Stimulated activated CD8-positive, alpha-beta memory T cell treated with anti-CD3 and anti-CD28 coated beads, Interleukin-7, amount 100 ng/mL, for 48 hours (primary cell): Measurements from ENCODE around the gene STK32B.
"Not testable (repeated sequence)": the region's sequence is repeated elsewhere in the genome, so short reads cannot be mapped to it uniquely, and the experiment has no call there.

Source experiments
- DNase-seq, 2 donors: peaks; one replicate each; pipeline ENCODE4 v3.0.0-alpha.2; 2020; ENCODE audit warnings: low read depth in 1 of 2; ENCODE audit errors: extremely low read depth in 1 of 2

Gene STK32B

DNA sequence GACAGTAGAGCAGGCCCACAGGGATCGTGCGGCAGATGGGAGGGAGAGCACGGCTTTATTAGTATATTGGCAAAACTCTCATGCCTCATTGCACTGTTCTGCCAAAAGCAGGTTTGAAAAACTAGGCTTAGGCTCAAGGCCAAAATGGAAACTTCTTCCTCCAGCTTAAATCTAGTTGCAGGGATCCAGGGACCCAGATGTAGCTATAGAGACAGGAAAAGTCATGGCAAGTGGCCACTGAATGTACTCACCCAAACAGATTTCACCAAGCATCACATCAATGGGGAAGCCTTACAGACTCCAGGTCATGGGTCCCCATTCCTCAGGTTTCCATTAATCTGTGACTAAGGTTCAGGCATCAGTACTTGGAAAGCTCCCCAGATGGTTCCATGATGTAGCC, 149.2 kb downstream of the STK32B start:
- DNase-seq = no peak

DNA sequence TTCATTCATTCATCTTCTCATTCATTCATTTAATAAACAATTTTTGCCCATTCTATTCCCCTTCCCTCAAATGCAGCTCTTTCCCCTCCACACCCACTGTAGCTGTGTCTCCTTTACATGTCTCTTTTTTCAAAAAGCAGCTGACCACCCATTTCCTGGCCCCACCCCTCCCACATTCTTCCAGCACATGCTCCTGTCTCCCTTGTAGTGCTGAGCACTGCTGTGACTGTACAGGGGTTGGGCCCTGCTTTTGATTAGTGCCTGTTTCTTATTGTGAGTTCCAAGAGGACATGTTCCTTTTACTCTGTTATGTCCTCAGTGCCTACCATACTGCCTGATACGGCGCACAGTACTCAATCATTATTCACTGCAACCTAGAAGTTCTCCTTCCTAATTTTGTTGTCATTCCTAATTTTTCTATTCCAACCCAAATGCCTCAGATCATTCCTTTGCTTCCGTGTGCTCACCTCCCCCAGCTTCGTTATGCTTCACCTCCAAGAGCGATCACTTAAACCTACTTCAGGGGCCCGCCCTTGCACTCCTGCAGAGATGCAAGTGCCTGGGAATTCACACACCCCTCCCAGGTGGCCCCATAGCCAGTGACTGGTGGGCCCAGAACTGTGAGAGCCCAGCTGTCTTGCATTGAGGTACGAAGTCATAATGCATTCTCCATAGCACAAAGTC, 152.2 kb downstream of the STK32B start:
- DNase-seq = no peak

DNA sequence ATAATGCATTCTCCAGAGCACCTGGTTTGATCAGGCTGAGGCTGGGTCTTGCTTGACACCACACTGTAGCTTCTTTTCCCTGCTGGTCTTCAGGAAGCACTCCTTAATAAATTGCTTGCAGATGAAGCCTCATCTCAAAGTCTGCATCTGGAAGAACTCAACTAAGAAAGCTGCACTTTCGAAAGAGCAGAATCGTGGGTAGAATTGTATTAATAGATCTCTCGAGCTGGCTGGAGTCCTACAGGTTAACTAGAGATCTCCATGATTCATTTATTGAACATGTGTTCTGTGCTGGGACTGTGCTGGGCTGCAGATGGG, 152.7 kb downstream of the STK32B start:
- DNase-seq = no peak

DNA sequence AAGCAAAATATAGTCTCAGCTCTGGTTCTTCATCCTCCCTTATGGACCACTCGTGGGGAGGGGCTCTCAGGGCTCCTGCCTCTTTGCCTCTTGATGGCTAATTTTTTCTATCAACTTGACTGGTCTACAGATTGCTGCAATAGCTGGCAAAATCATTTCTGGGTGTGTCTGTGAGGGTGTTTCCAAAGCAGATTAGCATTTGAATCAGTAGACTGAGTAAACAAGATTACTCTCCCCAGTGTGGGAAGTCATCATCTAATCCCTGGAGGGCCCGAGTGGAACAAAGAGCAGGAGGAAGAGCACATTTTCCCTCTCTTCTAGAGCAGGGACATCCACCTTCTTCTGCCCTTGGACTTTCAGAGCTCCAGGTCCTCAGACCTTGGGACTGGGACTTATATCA, 153.5 kb downstream of the STK32B start:
- DNase-seq = no peak

DNA sequence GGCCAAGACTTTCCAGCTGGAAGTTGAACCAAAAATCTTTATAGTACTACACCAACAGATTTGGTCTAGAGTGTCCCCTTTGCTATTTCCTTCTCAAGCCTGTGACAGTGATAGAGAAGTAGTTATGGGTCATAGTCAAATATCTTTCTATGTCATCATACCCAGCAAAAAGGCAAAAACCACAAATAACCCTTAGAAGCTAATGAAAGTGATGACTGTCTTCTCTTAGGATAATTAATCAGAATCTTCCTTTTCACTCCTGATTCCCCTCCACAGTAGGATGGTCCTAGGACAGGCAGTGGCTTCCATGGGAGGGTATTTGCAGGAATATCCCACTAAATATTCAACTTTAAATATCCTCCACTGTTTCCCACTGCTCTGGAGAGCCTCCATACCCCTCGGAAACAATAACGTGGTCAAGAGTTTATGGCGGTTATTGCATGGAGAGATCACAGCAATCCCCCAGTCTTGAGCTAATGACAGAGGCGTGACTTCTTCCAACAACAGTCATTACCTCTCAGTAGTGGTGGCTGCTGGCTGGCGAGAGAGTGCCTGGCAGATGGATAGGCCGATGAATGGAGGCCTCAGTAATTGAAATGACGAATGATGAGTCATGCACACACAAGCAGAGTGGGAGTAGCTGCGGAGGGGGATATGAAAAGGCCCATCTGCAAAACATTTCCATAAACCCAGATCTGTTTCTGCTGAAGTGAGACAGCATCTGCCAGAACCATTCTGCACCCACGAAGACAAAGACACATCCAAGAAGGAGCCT, 154.9 kb downstream of the STK32B start:
- DNase-seq = no peak

DNA sequence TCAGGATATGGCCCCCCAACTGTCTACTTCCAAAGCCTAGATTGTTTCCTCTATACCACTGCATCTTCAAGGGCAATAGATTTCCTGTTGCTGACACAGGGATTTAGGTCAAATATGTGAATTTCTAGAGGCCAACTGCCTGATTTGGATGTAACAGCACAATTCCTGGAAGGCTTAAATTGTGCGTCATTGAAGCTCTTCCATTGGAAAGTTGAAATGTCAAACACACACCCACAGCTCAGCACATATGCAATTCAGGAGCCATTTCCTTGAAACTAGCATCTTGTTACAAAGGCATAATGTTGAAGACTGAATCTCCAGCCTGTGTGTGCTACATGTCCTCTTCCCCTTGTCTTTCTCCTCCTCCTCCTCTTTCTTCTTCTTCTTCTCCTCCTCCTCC, 158.6 kb downstream of the STK32B start:
- no peak for DNase-seq

DNA sequence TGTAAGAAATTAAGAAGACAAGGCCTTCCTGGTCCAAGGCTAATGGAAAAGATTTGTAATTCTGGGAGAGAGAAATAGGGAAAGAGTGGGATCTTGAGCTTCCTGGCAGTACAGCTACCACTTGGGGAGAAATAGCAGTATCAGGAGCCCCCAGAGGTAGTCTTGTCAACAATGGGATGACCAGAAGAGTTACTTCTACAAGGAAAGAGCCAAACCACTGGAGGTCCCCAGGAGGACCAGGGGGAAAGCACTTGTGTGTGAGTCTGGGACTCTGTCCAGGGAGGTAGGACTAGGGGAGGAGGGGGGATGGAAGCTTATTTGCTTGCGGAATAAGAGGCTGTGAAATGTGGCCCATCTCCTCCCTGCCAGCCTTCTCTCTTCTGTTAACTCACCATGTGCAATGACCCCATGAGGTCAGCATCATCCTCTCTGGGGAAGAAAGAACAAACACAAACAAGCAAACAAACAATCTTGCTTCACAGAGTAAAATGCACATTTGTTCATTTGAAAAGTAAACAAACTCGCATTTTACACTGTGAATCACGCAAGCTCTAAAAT, 160.1 kb downstream of the STK32B start:
- no peak for DNase-seq

DNA sequence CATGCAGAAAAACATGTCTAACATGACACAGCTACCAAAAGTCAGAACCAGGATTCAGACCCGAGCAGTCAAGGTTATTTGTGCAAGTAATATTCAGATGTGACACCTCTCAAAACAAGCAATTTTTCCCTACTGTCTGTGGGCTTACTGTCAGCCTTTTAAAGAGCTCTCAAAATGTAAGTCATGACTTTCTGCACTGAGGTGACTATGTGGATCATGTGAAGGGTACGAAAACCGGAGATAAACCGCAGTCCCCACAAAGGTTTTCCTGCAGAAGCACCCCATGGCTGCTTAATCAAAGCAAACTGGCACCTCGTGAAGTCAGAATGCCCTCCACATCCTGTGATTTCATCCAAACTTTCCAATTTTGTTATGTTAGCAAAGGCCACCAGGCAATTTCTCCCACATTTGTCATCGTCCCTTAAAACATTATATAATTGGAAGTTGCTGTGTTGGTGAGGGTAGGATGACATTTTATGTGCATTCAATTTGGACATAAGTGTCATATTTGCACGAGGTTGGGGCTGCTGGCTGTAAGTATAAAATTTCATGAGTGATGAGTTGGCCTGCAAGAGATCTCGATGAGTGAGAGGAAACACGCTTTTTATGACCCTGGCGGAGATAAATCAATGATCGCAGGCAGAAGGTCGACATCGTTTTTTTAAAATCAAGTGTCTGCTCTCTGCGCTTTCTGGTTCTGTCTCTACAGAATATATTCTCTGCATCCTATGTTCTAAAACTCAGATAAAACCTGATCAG, 161.2 kb downstream of the STK32B start:
- DNase-seq = no peak

DNA sequence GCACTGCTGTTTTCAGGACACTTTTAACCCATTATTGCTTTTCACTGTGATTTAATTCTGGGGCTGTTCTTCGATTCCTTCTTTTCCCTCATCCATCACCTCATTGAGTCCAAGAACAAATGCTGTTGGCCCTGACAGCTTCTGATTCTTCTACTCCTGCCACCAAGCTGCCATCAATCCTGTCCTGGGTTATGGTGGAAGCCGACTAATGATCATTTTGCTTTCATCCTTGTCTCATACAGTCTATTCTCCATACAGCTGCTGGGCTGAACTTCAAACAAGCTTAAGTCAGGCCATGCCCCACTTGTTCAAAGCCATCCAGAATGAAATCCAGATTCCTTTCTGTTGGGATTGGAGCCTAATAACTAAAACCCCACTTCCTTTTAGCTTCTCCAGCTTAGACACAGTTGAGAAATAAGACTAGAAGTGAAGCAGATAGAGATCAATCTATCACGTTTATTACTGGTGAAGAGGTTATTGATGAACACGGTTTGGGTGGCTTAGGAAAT, 161.9 kb downstream of the STK32B start:
- no peak for DNase-seq

DNA sequence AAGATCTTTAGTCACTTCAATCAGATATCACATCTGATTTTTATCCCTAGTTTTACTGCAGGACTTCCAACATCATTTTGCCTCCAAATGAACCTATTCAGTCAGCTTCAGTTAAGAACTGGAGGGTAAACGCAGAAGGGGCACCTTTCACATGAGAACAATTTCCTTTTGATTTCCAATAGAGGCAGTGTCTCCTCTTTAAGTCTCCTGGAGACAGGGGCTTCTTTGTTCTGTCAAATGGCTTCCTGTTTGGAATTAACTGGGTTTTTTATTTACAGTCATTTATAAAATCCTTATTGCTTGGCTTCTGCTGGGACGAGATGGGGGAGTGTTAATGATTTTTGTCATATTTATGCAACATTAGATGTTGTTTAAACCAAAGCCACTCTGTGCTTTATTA, 164.0 kb downstream of the STK32B start:
- no peak for DNase-seq

DNA sequence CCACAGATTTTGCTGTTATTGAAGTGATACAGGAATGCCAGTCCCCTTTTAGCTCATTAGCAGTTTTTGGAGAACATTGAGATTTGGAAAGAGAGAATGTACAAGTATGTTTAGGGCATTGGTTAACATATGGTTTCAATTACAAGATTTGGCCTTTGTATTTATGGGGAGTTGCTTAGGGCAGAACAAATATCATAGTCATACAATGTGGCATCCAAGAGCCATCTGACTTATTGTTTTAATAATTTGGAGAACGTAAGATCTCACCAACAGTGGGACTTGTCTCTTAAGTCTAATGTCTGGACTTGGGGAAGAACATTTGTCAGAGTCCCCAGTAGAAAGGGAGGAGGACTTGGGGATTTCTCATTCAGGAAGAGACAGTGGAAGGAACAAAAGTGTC, 166.1 kb downstream of the STK32B start:
- DNase-seq = no peak

DNA sequence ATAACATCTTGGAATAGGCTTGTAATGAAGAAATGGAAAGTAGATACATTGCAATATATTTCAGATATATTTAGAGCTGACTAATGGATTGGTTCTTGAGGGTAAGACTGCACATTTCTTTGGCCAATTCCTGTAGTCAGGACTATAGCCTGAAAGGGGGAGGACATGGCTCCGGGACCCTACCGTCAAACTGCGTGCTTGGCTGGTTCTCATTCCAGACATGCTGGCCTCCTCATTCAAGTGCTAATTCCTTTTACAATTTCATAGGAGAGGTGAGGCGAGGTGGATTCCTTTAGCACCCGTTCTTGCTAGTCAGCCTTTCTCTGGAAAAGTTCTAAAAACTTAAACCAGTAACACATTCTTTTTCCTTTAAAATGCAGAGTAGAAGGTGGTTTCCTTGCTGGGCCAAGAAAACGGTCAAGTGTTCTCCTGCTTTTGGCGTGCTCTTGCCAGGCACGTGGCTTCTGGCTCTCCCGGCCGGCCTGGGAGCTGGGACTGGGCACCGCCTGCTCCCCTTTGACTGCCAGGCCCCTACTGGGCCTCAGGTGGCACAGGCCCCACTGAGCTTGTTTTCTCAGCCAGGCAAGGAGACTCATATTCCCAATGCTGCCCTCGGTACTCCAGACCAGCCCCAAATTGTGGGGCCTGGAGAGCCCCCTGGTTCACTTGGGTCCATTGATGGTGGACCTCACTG, 167.2 kb downstream of the STK32B start:
- DNase-seq = no peak

DNA sequence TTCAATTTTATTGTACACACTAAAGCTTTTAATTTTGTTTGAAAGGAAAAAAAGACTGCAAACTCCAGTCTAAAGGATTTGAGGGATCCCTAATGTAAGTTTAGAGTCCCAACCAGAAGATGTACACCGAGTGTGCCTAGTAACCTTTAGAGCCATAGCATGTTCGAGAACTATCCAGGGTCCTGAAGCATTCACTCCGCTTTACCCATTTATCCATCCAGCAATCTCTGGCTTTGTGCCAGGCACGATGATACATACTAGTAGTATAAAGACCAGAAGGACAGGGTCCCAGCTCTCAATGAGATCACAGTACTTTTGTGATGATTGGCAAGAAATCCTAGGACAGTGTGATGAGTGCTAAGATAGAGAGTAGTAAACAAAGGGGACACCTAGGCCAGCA, 168.7 kb downstream of the STK32B start:
- no peak for DNase-seq

DNA sequence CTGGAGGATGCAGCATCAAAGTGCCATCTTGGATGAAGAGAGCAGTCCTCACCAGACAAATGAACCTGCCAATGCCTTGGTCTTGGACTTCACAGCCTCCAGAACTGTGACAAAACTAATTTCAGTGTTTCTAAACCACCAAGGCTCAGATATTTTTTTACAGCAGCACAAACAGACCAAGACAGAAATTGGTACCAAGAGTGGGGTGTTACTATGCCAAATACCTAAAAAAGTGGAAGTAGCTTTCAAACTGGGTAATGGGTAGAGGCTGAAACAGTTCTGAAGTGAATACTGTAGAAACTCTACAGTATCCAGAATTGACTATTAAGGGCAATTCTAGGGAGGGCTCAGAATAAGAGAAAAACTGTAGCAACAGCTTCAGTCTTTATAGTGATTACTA, 170.8 kb downstream of the STK32B start:
- no peak for DNase-seq

DNA sequence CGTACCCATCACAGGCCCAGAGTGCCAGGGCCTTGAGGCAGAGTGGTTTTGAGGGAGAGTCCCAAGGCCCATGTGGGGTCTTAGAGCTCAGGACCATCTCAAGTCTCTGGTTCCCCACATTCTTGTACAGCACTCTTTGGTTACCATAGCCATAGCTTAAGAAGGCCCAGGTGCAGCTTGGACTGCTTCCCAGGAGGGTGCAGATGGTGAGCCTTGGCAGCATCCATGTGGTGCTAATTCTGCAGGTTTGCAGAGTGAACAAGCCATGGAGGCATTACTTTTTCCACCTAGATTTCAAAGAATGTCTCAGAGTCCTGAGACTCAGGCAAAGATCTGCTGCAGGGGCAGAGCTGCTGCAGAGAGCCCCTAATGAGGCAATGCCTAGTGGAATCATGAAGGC, 171.7 kb downstream of the STK32B start:
- DNase-seq = no peak

DNA sequence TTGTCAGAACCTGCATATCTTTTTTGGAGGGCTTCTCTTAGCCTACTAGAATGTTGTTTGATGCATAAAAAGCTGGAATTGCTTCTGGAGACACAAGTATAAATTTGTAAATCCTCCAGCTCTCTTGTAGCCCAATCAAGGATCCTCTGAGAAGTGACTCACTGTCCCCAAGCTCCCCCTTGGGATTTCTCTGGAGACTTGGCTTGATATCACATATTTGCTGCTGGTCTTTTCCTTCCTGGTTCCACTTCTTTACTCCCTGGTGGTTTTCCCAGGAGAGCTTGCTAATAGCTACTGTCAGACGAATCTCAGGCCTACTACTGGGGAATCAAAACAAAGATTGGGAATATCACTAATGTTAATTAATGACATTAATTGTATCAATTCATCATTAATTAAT, 173.1 kb downstream of the STK32B start:
- DNase-seq = no peak

DNA sequence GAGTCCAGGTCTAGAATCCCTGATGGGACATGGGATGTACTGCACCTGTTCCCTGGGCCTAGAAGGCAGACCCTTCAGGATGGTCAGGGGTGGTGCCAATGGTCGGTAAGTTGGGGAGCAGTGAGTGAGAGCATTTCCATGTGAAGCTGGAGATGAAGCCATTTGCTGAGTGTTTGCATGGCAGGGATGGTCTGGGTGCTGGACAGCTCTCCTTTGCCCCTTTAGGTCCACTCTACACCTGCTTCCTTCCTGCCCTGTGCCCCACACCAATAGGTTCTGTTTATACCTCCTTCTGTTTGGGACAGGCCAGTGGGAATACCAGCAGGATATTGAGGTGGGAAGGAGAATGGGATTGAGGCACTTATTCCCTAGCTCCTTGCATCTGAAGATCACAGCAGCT, 181.3 kb downstream of the STK32B start:
- DNase-seq = no peak

DNA sequence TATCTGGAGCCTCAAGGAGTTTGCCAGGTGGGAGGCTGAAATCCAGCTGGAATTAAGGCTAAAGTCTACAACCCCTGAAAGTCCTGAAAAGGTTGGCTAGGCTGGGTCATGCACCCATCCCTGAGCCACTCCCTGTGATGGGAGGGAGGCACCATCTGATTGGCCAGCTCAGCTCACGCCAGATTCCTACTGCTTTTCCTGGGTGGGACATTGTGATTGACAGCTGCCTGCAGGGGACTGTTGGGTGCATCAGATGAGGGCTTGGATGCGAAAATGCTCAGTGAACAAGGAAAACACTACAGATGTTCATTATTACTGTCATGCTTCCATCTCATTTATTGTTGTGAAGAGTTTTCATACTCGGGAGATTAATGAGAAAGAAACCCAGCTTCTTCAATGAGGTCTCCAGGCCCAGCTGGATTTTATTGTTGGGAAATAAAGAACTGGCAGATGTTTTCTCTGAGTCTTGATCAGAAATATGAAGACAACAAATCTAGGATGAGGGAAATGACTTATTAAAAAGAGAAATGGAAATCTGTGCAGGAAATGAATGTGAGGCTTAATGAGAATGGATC, 185.9 kb downstream of the STK32B start:
- no peak for DNase-seq

DNA sequence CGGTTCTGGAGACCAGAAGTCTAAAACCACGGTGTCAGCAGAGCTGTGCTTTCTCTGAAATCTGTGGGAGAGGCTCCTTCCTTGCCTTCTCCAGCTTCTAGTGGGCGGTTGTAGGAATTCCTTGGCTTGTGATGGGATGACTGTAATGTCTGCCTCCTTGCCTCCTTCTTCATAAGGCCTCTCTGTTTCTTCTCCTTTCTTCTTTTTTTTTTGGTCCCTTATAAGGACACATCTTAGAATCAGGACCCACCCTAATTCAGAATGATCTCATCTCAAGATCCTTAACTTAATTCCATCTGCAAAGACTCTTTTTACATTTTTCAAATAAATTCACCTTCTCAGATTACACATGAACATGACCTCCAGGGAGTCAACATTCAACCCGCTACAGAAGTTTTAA, 186.9 kb downstream of the STK32B start:
- no peak for DNase-seq

DNA sequence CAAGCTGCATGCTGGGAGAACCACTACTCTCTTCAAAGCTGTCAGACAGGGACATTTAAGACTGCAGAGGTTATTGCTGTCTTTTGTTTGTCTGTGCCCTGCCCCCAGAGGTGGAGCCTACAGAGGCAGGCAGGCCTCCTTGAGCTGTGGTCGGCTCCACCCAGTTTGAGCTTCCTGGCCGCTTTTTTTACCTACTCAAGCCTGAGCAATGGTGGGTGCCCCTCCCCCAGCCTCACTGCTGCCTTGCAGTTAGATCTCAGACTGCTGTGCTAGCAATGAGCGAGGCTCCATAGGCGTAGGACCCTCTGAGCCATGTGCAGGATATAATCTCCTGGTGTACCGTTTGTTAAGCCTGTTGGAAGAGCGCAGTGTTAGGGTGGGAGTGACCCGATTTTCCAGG, 195.8 kb downstream of the STK32B start:
- not testable (repeated sequence) for DNase-seq

DNA sequence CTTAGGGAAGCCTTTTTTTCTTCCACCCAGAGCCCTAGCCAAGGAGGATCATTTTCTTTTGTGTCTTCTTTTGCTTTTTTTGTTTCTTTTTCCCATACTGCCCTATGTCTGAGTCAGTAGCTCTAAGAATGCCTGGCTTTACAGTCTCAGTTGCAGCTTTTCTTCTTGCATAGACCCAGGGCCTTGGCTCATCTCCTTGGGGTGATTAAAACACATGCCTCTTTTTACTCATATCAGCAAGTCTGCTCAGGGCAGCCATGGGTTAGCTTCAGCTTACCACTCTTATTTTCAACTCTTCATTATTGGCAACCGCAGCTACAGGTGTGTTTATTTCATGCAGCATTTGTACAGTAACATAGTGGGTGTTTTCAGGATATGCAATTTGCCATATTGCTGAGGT, 196.5 kb downstream of the STK32B start:
- DNase-seq = no peak
